Stimulated activated CD4-positive, alpha-beta T cell treated with anti-CD3 and anti-CD28 coated beads, Interleukin-15, amount 100 ng/mL, for 24 hours (primary cell): ENCODE results near the gene ITGB3BP.
A peak's percentile ranks its signal among the peaks of the same experiment; 100 is the strongest.
"Not testable (repeated sequence)": the region's sequence is repeated elsewhere in the genome, so short reads cannot be mapped to it uniquely, and the experiment has no call there.

Experiments used
- DNase-seq: peaks from one replicate; pipeline ENCODE4 v3.0.0-alpha.2; 2020

ITGB3BP gene, protein sequence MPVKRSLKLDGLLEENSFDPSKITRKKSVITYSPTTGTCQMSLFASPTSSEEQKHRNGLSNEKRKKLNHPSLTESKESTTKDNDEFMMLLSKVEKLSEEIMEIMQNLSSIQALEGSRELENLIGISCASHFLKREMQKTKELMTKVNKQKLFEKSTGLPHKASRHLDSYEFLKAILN

GRCh38 chr1:63522891-63523728, at the start of gene ITGB3BP, which contains the start of gene EFCAB7:
Gene ITGB3BP (minus strand): TSS chr1:63523225. CDS start chr1:63523133, 92 bp downstream.
Gene EFCAB7 (plus strand): TSS chr1:63523525. CDS start chr1:63525573, 2,048 bp downstream.
- peak; percentile 88 for DNase-seq

- not testable (repeated sequence) for DNase-seq
Measured at GRCh38 chr1:63572686-63573085, 49.7 kb upstream of the ITGB3BP start.

DNA sequence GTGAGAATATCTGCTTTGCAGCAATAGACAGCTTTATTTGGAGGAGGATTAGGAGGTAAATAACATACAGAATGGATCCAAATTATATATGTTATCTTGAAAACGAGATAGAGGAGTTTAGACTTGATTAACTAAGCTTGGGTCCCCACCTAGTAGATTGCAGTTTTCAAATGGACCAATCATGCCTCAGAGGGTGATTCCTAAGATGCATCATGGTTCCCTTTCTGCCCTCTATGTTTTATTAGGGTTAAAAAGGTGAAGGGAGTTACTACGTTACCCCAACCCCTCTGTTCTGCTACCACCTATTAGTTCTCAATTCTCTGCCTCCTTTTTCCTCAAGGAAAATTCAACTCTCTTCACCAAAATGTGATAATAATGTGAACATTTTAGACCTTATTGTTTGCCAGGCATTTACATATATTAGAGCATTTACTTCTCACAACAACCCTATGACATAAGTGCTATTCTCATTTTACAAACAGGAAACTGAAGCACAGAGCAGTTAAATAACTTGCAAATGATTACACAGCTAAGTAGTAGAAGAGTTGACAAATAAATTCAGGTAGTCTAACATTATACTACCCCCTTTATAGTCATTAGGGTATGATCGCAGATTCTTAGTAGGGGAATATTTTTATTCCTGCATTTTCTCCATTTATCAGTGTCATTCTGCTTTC, 46.8 kb upstream of the ITGB3BP start:
- no peak for DNase-seq

- DNase-seq, result no peak
Measured at GRCh38 chr1:63569068-63569467, 46.0 kb upstream of the ITGB3BP start.

DNA sequence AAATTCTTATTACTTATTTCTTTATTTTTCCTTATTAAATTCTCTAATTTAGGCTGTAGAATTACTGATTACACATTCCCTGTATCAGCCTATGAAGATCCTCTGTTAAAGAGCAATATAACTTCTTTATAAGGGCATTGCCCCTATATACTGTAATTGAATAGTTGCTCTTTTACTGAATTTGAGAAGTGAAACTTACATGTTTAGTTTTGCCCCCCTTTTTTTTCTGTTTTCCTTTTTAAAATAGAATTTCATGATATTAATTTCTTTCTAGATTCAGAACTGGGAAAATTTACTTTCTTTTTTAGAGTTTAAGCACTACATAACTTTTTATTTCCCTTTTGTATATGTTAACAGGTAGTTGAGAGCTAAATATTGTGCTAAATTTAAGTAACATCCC, 40.7 kb upstream of the ITGB3BP start:
- no peak for DNase-seq

DNA sequence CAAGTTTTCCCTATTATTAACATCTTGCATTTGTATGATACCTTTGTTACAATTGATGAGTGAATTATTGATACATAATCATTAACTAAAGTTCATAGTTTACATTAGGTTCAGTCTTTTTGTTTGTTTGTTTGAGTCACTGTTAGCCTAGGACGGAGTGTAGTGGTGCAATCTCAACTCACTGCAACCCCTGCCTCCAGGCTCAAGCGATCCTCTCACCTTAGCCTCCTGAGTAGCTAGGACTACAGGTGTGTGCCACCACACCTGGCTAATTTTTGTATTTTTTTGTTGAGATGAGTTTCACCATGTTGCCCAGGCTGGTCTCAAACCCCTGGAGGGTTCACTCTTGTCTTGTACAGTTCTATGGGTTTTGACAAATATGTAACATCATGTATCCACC, 36.3 kb upstream of the ITGB3BP start:
- DNase-seq, result no peak

- DNase-seq, result peak; percentile 35
Measured at GRCh38 chr1:63557365-63557987, 34.5 kb upstream of the ITGB3BP start.

- no peak for DNase-seq
Measured at GRCh38 chr1:63555480-63555879, 32.5 kb upstream of the ITGB3BP start.

DNA sequence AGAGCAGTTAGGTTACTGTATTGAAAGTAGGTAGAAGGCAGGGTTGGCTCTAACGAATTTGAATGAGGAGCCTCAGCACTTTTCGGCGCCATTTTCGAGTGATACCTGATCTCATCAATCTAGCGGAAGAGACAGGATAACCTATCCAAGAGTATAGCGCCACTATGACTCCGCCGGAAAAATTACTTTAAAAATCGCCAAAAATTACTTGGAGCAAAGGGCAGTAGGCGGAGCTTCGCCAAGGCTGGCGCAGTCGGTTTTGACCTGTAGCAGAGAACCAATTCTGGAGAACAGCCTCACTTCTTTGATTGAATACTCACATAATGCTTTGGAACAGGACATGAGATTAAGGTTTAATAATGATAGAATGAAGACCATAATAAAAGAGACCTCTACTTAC, 25.9 kb upstream of the ITGB3BP start:
- DNase-seq, result no peak

DNA sequence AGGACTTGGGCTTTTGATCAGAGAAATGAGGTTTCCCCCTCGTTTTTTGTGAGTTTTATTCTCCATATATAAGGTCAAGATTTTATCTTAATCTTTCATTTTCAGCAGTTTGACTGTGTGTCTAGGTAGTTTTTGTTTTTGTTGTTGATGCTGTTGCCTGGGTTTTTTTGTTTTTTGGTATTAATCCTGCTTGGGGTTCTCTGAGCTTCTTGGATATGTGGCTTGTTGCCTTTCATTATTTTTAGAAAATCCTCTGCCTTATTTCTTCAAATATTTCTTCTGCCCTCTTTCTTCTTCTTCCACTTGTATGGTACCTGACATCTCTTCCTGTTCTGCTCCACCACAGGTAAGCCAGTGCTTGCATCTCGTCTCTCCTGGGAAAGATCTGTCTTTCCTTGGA, 25.3 kb upstream of the ITGB3BP start:
- no peak for DNase-seq

GRCh38 chr1:63547621-63548294, 24.7 kb upstream of the ITGB3BP start:
- no peak for DNase-seq

DNA sequence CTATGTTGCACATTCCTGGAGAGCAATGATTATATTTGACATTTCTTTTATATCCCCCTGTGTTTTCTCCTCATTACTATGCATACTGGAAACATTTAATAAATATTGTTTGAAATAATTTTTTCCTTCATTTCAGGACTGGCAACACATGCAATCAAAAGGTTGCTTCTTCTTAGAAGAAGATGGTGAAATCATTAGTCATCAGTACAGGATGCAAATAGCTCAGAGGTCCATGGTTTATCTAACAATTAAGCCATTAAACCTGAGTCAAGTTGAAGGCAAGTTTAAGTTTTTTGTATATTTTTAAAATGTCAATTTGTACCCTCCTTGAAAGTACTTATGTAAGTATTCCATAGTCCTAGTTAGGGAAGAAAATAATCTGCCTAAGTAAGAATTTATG, 22.8 kb upstream of the ITGB3BP start:
- DNase-seq, result no peak

GRCh38 chr1:63537940-63538339, 14.9 kb upstream of the ITGB3BP start:
- no peak for DNase-seq

- no peak for DNase-seq
Measured at GRCh38 chr1:63537006-63537405, 14.0 kb upstream of the ITGB3BP start.

- no peak for DNase-seq
Measured at GRCh38 chr1:63534406-63534805, 11.4 kb upstream of the ITGB3BP start.

- no peak for DNase-seq
Measured at GRCh38 chr1:63533931-63534330, 10.9 kb upstream of the ITGB3BP start.

DNA sequence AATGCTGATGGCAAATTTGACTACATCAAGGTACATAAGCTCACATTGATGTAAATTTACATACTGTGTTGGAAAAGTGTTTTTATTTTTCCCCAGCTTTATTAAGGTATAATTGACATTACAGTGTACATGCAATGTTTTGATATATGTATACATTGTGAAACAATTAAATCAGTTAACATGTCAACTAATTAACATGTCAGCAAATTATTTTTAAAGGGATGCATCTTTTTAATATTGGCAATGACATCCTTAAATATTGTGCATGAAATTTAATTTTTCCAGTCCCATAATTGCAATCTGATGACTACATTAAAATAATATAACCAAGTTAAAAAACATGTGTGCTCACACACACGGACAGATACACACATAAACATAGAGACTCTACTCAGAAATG, 9.7 kb upstream of the ITGB3BP start:
- DNase-seq, result no peak

DNA sequence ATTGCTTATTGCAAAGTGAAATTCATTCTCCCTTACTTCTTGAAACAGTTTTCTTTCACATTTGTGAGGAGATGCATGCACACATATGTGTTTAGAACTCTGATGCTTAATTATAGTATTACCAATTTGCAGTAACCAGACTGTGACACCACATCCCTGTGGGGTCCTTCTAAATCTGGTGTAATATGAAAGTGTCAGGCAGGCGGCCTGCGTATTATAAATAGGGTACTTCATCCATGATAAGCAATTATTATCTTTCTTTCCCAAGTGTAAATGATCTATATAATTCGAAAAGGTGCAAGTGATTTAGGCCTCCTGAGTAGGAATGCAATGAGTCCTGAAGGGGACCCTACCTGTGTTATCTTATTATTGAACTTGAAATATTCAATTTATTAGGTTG, 1.2 kb upstream of the ITGB3BP start:
- DNase-seq, result no peak

GRCh38 chr1:63523738-63524137, 713 bp upstream of the ITGB3BP start:
- no peak for DNase-seq

- no peak for DNase-seq
Measured at GRCh38 chr1:63516629-63517028, 6.4 kb downstream of the ITGB3BP start.

- DNase-seq, result no peak
Measured at GRCh38 chr1:63512584-63512983, 10.4 kb downstream of the ITGB3BP start.

DNA sequence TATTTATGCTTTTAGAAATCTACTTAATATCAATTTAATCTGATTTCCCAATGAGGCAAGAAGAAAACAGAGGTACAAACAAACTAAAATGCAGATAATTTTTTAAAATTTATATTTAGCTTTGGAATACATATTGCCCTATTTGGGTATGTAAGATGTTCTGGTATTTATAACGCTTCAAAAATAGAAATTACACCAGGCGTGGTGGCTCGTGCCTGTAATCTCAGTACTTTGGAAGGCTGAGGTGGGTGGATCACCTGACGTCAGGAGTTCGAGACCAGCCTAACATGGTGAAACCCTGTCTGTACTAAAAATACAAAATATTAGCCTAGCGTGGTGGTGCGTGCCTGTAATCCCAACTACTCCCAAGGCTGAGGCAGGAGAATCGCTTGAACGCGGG, 13.3 kb downstream of the ITGB3BP start:
- no peak for DNase-seq

- DNase-seq, result no peak
Measured at GRCh38 chr1:63506782-63507181, 16.2 kb downstream of the ITGB3BP start.
